Endothelial cell of umbilical vein (primary cell): ENCODE results near the gene USP46. TPM values are rescaled to one million over a fixed set of nuclear protein-coding genes. Genes with fewer than 3 reads are reported as not detected.

ENCODE experiments used
- BruUV-seq: library from RNA; stranded (reverse); fragments of 400-500 nt; replicated peaks from 2 replicates; lab custom pipeline; 2021; lab: Mats Ljungman, UMichigan
- CTCF ChIA-PET: fragments of 300-600, 350-600 bp; sonication (Branson Sonifier 250); formaldehyde crosslinking; loops from one replicate; lab custom pipeline; 2021; ENCODE audit warnings: antibody characterized with exemption, inconsistent platforms; lab: Charles Lee
- POLR2A ChIA-PET: fragments of 300-600, 350-600 bp; sonication (Branson Sonifier 250); formaldehyde crosslinking; loops from one replicate; lab custom pipeline; 2021; ENCODE audit warnings: antibody characterized with exemption, inconsistent platforms; lab: Charles Lee
- DNase-seq: peaks from one replicate; pipeline ENCODE4 v3.0.0-alpha.2; 2011; ENCODE audit warnings: low read depth, low spot score
- FAIRE-seq: peaks from 2 replicates; lab custom pipeline; 2011; peaks lifted over from hg19 to GRCh38; lab: Jason Lieb, UNC
- H2AFZ ChIP-seq: 2 replicates; pipeline ENCODE4 v1.6.0; 2012; ENCODE audit warnings: low read depth, low read length, control low read depth, inconsistent platforms
- H3K27ac ChIP-seq: 2 replicates; pipeline ENCODE4 v1.5.1; 2011; ENCODE audit warnings: low read depth, mild to moderate bottlenecking, control low read depth, low read length, moderate library complexity; ENCODE audit not compliant: insufficient read depth
- H3K27me3 ChIP-seq, 2 experiments: 2 replicates each; pipeline versions ENCODE4 v1.6.0 to v1.6.1; 2011; ENCODE audit warnings: low read length in 2 of 2, mixed read lengths in 1 of 2; ENCODE audit not compliant: control insufficient read depth in 2 of 2, insufficient read depth in 2 of 2
- H3K36me3 ChIP-seq, 2 experiments: 2 replicates in 1 of 2; 3 replicates in 1 of 2; pipeline ENCODE4 v1.5.1; 2011; ENCODE audit warnings: low read length in 2 of 2, mild to moderate bottlenecking in 1 of 2, moderate library complexity in 1 of 2; ENCODE audit not compliant: control insufficient read depth in 2 of 2, insufficient read depth in 2 of 2; ENCODE audit errors: extremely low read depth in 1 of 2
- H3K4me1 ChIP-seq: 3 replicates; pipeline ENCODE4 v1.5.1; 2011; ENCODE audit warnings: mild to moderate bottlenecking, low read length; ENCODE audit not compliant: control insufficient read depth, insufficient read depth; ENCODE audit errors: extremely low read depth
- H3K4me2 ChIP-seq: 2 replicates; pipeline ENCODE4 v1.6.1; 2011; ENCODE audit warnings: low read length, control low read depth, mixed read lengths; ENCODE audit not compliant: insufficient read depth
- H3K4me3 ChIP-seq, 3 experiments: fragments of 200-600 bp in 1 of 3; sonication (generic), shearing (Covaris generic) in 1 of 3; replicated peaks in 1 of 3; 2 replicates each; pipeline ENCODE4 v1.5.1; 2011 to 2016; ENCODE audit warnings: control low read depth in 3 of 3, low read length in 3 of 3, mild to moderate bottlenecking in 2 of 3, inconsistent platforms in 1 of 3, low read depth in 1 of 3, moderate library complexity in 1 of 3; ENCODE audit not compliant: insufficient read depth in 1 of 3
- H3K79me2 ChIP-seq: 2 replicates; pipeline ENCODE4 v1.6.0; 2012; ENCODE audit warnings: low read length, inconsistent platforms; ENCODE audit not compliant: control insufficient read depth, insufficient read depth
- H3K9ac ChIP-seq: replicated peaks from 2 replicates; pipeline ENCODE3; 2011; ENCODE audit warnings: low read length, control low read depth; ENCODE audit not compliant: insufficient read depth; ENCODE audit errors: extremely low read depth
- H3K9me1 ChIP-seq: replicated peaks from 3 replicates; pipeline ENCODE4 v1.6.0; 2011; ENCODE audit warnings: mild to moderate bottlenecking, low read length; ENCODE audit not compliant: control insufficient read depth, insufficient read depth; ENCODE audit errors: extremely low read depth
- H3K9me3 ChIP-seq: replicated peaks from 2 replicates; pipeline ENCODE4 v1.5.1; 2012; ENCODE audit warnings: low read length, inconsistent platforms; ENCODE audit not compliant: control insufficient read depth, insufficient read depth
- H4K20me1 ChIP-seq: replicated peaks from 2 replicates; pipeline ENCODE3; 2011; ENCODE audit warnings: mild to moderate bottlenecking, low read length; ENCODE audit not compliant: control insufficient read depth, insufficient read depth; ENCODE audit errors: extremely low read depth
- CTCF ChIP-seq, 2 donors: IDR thresholded peaks; 1 replicate in 1 of 2; 2 replicates in 1 of 2; pipeline ENCODE4 v1.5.1; 2011; ENCODE audit warnings: low read length in 2 of 2, mild to moderate bottlenecking in 2 of 2, moderate library complexity in 2 of 2, control low read depth in 1 of 2, inconsistent platforms in 1 of 2, low read depth in 1 of 2; ENCODE audit not compliant: insufficient read depth in 1 of 2; ENCODE audit errors: extremely low read depth in 1 of 2
- EZH2 ChIP-seq: IDR thresholded peaks from 2 replicates; pipeline ENCODE4 v1.6.1; 2012; ENCODE audit warnings: borderline replicate concordance, low read depth, mild to moderate bottlenecking, moderate library complexity, low read length, inconsistent platforms; ENCODE audit not compliant: severe bottlenecking
- FOS ChIP-seq: IDR thresholded peaks from 2 replicates; pipeline ENCODE4 v1.6.1; 2011; ENCODE audit warnings: mild to moderate bottlenecking, low read length, moderate library complexity, borderline replicate concordance; ENCODE audit not compliant: insufficient read depth
- GATA2 ChIP-seq: IDR thresholded peaks from 2 replicates; pipeline ENCODE4 v1.7.0; 2011; ENCODE audit warnings: low read depth, mild to moderate bottlenecking, moderate library complexity, mixed read lengths, low read length; ENCODE audit not compliant: insufficient read length, insufficient read depth
- JUN ChIP-seq: IDR thresholded peaks from 2 replicates; pipeline ENCODE4 v1.6.1; 2011; ENCODE audit warnings: borderline replicate concordance, low read depth; ENCODE audit not compliant: insufficient read length, insufficient read depth
- MAX ChIP-seq: IDR thresholded peaks from 2 replicates; pipeline ENCODE4 v1.6.1; 2011; ENCODE audit not compliant: insufficient read depth, insufficient read length
- MYC ChIP-seq: IDR thresholded peaks from one replicate; pipeline ENCODE4 v1.6.1; 2011; ENCODE audit warnings: mild to moderate bottlenecking, low read depth, low read length
- POLR2A ChIP-seq: IDR thresholded peaks from 2 replicates; pipeline ENCODE4 v1.6.1; 2012; ENCODE audit warnings: low read depth, mild to moderate bottlenecking, control low read depth, low read length
- POLR2AphosphoS5 ChIP-seq: IDR thresholded peaks from 2 replicates; pipeline ENCODE4 v1.6.1; 2012; ENCODE audit warnings: low read depth, mild to moderate bottlenecking, control low read depth, low read length, moderate library complexity; ENCODE audit not compliant: insufficient read depth
- dilution Hi-C: fragments of 300-500 bp; cut with MboI; formaldehyde crosslinking; loops from one replicate; pipeline ENCODE4 v1.15.0; 2019; ENCODE audit warnings: low sequenced_read_pairs; ENCODE audit not compliant: extremely low pct_ligation_motif_present
- intact Hi-C: fragments of 100-400 bp; cut with micrococcal nuclease; formaldehyde crosslinking; loops from one replicate; pipeline ENCODE4 v1.10.0; 2022
- polyA plus RNA-seq, 4 experiments: library from polyadenylated mRNA; depleted of rRNA in 3 of 4; stranded (reverse) in 3 of 4; unstranded in 1 of 4; fragments of >200 nt; gene quantifications; 2 replicates each; pipeline versions ENCODE4 v1.2.1 to v1.2.3, GENCODE V29; 2011 to 2012; ENCODE audit warnings: missing spikeins in 1 of 4
- total RNA-seq: library from RNA; stranded (reverse); gene quantifications from 2 replicates; pipeline ENCODE4 v1.2.3, GENCODE V29; 2021

The USP46 gene
- total and polyA plus RNA-seq, 2 donors (not counting 3 experiments of a cell fraction or from before 2014, with no cell fraction given) = 5.2 to 23.7 TPM

DNA sequence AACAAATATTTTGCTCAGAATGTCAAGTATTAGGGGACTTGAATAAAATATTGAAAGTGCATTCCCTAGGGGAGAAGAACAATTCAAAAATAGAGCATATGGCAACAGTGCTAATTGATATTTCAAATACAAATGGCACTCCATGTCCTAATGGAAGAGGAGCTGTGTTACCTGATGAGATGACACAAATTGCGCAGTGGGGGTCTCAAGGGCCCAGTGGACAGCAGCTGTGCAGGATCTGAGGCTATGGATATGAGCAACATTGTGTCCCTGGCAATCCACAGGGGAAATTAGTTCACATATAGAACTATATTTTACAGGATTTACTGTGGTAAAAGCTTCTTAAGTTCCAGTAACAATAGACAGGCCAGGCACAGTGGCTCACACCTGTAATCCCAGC, 17.4 kb upstream of the USP46 start:
- intact Hi-C loops (no loop called here), dilution Hi-C loops (no loop called here)
- Histone ChIP-seq H3K4me2 (no peak overlapping the region), H3K9me1 (no peaks in the 10 kb centered on the region), H3K79me2 (no peaks in the 10 kb centered on the region), H4K20me1 (no peaks in the 10 kb centered on the region), H3K4me3 (no peak overlapping the region), H3K27me3 (no peaks in the 10 kb centered on the region), H3K36me3 (no peaks in the 10 kb centered on the region), H3K27ac (no peak overlapping the region), H3K4me1 (no peaks in the 10 kb centered on the region), H2AFZ (no peak overlapping the region), H3K9me3 (no peaks in the 10 kb centered on the region), H3K9ac (no peak overlapping the region)
- TF ChIP-seq CTCF (IDR thresholded peaks at IDR 0.05; ENCODE audit: extremely low read depth in 1 of 2, insufficient read depth in 1 of 2, low read depth in 1 of 2, low read length in 2 of 2) (no peak), MAX (no peak), FOS (no peak), JUN (no peak), GATA2 (no peak), EZH2 (no peak), POLR2A (no peak), MYC (no peak), POLR2AphosphoS5 (no peak)
- FAIRE-seq = no peak
- CTCF ChIA-PET = no interaction called here
- no TSS peak for BruUV-seq
- POLR2A ChIA-PET = no interaction called here
- no peak for DNase-seq
